Lung (tissue), 12 donors: Measurements from ENCODE around the gene NPR3. TPM values are rescaled to one million over a fixed set of nuclear protein-coding genes. Genes with fewer than 3 reads are reported as not detected.
A peak's percentile ranks its signal among the peaks of the same experiment; 100 is the strongest.

Experiments used
- ATAC-seq: fragments of 200-7000 bp; cut with Tn5 transposase; one replicate; pipeline ENCODE4 v1.9.1; 2020; ENCODE audit warnings: moderate number of reproducible peaks; ENCODE audit not compliant: insufficient read depth, low FRiP score
- DNase-seq, 3 donors: peaks; one replicate each; pipeline ENCODE4 v3.0.0-alpha.2; 2013 to 2017
- H3K27ac ChIP-seq, 2 donors: one replicate each; pipeline ENCODE4 v1.5.1; 2013; ENCODE audit warnings: mild to moderate bottlenecking in 2 of 2, moderate library complexity in 2 of 2, control low read depth in 1 of 2, inconsistent platforms in 1 of 2, low read depth in 1 of 2, low read length in 1 of 2
- H3K27me3 ChIP-seq, 3 donors: one replicate each; pipeline ENCODE4 v1.5.1; 2013; ENCODE audit warnings: low read length in 2 of 3; ENCODE audit not compliant: control insufficient read depth in 3 of 3, insufficient read depth in 3 of 3
- H3K36me3 ChIP-seq, 4 donors: one replicate each; pipeline ENCODE4 v1.5.1; 2013; ENCODE audit warnings: low read length in 4 of 4, mild to moderate bottlenecking in 1 of 4, moderate library complexity in 1 of 4; ENCODE audit not compliant: control insufficient read depth in 4 of 4, insufficient read depth in 4 of 4
- H3K4me1 ChIP-seq, 5 donors: one replicate each; pipeline ENCODE4 v1.5.1; 2013; ENCODE audit warnings: low read length in 5 of 5, mild to moderate bottlenecking in 2 of 5, moderate library complexity in 1 of 5; ENCODE audit not compliant: control insufficient read depth in 5 of 5, insufficient read depth in 5 of 5
- H3K4me3 ChIP-seq: one replicate; pipeline ENCODE4 v1.5.1; 2013; ENCODE audit warnings: mild to moderate bottlenecking, control low read depth, moderate library complexity
- H3K9ac ChIP-seq, 2 donors: one replicate each; pipeline ENCODE4 v1.5.1; 2013; ENCODE audit warnings: low read length in 2 of 2, control low read depth in 1 of 2; ENCODE audit not compliant: insufficient read depth in 1 of 2
- H3K9me3 ChIP-seq, 4 donors: one replicate each; pipeline ENCODE4 v1.5.1; 2013; ENCODE audit warnings: low read length in 3 of 4, mild to moderate bottlenecking in 1 of 4, moderate library complexity in 1 of 4; ENCODE audit not compliant: control insufficient read depth in 4 of 4, insufficient read depth in 3 of 4
- WGBS, 2 donors: extraction: QIAGEN DNeasy Blood & Tissue Kit; methylation state at CpG; one replicate each; pipeline ENCODE4 v1.1.7; 2013; 5-methylcytosine and 5-hydroxymethylcytosine counted together
- polyA plus RNA-seq, 2 donors: library from polyadenylated mRNA; stranded (reverse); fragments of 200-250 nt; gene quantifications; one replicate each; pipeline ENCODE4 v1.2.1, GENCODE V29; 2013
- total RNA-seq, 2 donors: library from RNA; depleted of rRNA in 1 of 2; stranded (reverse); fragments of >200 nt in 1 of 2; gene quantifications; one replicate each; pipeline ENCODE4 v1.2.1, GENCODE V29; 2014 to 2021
- TF ChIP-seq, protein P1 (sequence below): IDR thresholded peaks from 2 replicates; pipeline ENCODE4 v1.5.1; 2012; ENCODE audit warnings: mild to moderate bottlenecking; ENCODE audit errors: control extremely low read depth, extremely low read depth
- donor health status: control.
- donor health status: control.
- donor health status: Bipolar disorder and iron deficiency.
- donor health status: healthy.
- donor health status: DM: yes; HTN: yes; CAD: no.

The NPR3 gene
- total and polyA plus RNA-seq, 4 donors, result 3.9 to 86.9 (median 8.9) TPM

DNA sequence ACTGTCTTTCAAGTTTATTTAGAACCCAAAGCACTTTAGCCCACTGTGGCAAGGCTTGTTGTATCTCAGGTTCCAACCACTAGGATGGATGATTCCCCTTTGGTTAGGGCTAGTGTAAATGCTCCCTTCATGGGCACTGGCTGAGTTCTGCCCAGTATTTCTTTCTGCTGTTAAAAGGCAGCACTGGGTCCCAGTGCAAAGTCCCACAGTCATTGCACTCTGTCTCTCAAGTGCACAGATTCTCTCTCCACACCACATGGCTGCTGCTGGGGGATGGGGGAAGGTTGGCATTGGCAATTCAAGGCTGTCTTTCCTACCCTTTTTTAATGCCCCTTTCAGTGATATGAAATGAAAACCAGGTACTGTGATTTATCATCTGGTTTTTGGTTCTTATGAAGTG, 7.2 kb upstream of the NPR3 start:
- no peak overlapping the region for H3K27ac ChIP-seq
- DNase-seq (no peak), ATAC-seq (no peak)
- H3K36me3 ChIP-seq, result no peaks in the 10 kb centered on the region
- TF ChIP-seq, protein P1, sequence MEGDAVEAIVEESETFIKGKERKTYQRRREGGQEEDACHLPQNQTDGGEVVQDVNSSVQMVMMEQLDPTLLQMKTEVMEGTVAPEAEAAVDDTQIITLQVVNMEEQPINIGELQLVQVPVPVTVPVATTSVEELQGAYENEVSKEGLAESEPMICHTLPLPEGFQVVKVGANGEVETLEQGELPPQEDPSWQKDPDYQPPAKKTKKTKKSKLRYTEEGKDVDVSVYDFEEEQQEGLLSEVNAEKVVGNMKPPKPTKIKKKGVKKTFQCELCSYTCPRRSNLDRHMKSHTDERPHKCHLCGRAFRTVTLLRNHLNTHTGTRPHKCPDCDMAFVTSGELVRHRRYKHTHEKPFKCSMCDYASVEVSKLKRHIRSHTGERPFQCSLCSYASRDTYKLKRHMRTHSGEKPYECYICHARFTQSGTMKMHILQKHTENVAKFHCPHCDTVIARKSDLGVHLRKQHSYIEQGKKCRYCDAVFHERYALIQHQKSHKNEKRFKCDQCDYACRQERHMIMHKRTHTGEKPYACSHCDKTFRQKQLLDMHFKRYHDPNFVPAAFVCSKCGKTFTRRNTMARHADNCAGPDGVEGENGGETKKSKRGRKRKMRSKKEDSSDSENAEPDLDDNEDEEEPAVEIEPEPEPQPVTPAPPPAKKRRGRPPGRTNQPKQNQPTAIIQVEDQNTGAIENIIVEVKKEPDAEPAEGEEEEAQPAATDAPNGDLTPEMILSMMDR, result no peak
- H3K4me3 ChIP-seq, result no peak overlapping the region
- peaks cover 0 to 6% (median 0%) of the 10 kb centered on the region in 3 donors for H3K27me3 ChIP-seq
- H3K9me3 ChIP-seq, result peaks cover 0 to 3% (median 1%) of the 10 kb centered on the region in 4 donors
- peaks cover 0 to 3% (median 0%) of the 10 kb centered on the region in 5 donors for H3K4me1 ChIP-seq
- no peak overlapping the region for H3K9ac ChIP-seq

DNA sequence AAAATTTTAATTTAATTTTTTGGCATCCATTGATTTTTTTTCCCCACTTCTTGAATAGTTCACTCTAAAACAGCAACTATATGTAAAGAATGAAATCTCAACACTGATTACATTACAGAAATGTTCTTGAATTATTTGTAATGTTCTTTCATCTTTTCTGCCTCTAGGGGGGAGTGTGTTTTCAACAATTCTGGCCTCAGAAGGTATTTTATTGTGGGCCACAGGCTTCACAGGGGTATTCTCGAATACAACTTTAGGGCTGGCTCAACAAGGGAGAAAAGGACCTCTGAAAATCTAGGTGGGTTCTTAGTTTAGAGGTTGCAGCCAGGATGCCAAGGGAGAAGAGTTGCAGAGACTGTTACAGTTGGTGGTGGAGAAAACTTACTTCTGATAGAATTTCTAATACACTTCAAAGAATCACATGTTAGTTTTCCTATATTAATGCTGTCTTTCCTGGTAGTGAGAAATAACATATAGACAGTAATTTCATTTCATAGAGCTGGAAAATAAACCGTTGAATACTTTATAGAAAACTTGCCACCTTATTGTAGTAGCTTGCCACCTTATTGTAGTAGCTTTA, 3.6 kb upstream of the NPR3 start:
- WGBS, 2 donors, result 22 to 23% methylated on average over 2 of the region's 2 CpGs
- Histone ChIP-seq H3K9me3 (peaks cover 0 to 2% (median 0%) of the 10 kb centered on the region in 4 donors), H3K27ac (no peak overlapping the region), H3K36me3 (no peaks in the 10 kb centered on the region), H3K9ac (no peak overlapping the region), H3K4me1 (peaks cover 0 to 18% (median 7%) of the 10 kb centered on the region in 5 donors), H3K4me3 (no peak overlapping the region), H3K27me3 (peaks cover 0 to 13% (median 7%) of the 10 kb centered on the region in 3 donors)
- TF ChIP-seq, protein P1, result peak; percentile 10
- ATAC-seq, result no peak
- peak in 2 of 3 donors; percentile 70 to 72 for DNase-seq

DNA sequence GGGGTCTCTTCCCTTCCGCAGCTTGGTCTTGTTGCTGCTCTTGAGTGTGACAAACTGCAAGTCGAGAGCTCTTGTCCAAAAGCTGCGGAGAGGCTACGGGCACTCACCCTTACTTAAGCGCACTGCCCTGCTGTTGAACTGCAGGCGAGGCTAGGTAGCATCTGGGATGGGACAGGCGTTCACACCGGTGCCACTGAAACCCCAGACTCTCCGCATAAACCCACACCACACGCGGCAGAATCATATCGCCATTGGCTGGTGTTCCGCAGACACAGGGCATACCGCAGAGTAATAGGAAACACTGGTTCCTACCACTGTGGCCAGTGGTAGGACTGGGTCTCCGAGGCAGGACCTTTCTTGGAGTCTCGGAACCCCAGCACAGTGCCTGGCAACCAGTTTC, 2.2 kb upstream of the NPR3 start:
- Histone ChIP-seq H3K27ac (no peak overlapping the region), H3K4me3 (no peak overlapping the region), H3K9me3 (peaks cover 0 to 2% (median 0%) of the 10 kb centered on the region in 4 donors), H3K9ac (no peak overlapping the region), H3K27me3 (peaks cover 0 to 28% (median 20%) of the 10 kb centered on the region in 3 donors), H3K36me3 (no peaks in the 10 kb centered on the region), H3K4me1 (peaks cover 0 to 32% (median 10%) of the 10 kb centered on the region in 5 donors)
- DNase-seq (no peak), ATAC-seq (no peak)
- TF ChIP-seq, protein P1, result no peak
- WGBS, 2 donors, result 26 to 61% methylated on average over 16 of the region's 16 CpGs
